ENCODE data around the gene NTRK2.
"Not testable (repeated sequence)": the region's sequence is repeated elsewhere in the genome, so short reads cannot be mapped to it uniquely, and the experiment has no call there.

Gene NTRK2

GRCh38 chr9:84858364-84858763 is 188.8 kb downstream of the NTRK2 start:
- no peak for DNase-seq

GRCh38 chr9:84860249-84861115 is 191.0 kb downstream of the NTRK2 start:
- no peak for DNase-seq

DNA sequence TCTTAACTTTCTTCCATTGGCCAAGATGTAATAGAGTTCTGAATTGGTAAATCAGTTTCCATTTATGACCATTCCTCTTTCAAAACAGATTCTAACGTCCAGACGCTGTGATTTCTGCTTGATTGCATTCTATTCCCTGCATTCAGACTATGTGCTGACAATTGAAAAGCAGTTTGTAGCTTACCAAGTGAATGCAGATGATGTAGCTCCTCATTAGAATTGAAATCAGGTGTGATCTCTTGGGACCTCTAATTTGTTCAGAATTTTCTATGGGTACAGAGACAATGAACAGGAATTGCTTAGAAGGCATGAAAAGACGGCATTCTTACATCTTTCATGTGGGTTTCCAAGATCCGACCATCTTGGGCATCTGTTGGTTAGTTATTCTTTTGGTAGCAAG is 191.9 kb downstream of the NTRK2 start:
- DNase-seq: no peak

DNA sequence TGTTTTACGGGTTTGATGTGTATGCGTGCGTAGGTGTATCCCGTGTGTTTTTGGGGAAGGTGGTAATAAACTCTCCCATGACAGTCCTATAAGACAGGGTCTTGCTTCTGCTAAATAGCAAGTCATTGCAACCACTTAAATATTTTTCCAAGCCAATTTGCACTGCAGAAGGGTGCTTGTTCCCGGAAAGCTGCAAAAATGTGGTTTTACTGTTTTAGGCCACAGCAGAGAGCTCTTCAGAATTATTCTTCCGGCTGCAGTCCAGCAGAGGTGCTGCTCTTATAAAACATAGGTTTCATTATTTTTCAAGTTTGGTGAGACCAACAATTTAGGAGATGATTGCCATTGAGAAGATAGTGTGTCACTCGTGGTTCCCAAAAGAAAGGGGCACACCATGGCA is 192.8 kb downstream of the NTRK2 start:
- no peak for DNase-seq

DNA sequence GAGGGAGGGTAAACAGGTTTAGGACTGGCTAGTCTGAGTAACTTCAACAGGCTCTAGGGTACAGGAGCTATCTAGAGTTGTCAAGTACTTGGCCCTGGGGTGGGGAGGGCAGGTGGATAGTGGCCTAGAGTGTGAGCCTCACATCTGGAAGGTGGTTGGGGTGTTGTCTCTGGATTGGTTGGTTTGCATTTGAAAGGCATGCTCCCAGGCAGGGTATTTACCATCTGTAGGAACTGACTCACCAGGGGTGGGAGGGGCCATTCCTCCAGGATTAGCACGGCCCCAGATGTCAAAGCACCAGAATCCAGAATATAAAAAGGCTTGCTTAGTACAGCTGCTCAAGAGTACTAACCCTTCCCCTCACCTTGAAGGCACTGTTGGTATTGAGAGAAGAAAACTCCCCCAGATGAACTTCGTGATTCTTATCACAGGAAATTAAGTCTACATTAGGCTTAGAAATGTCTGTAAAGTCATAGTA is 193.3 kb downstream of the NTRK2 start:
- DNase-seq: no peak

DNA sequence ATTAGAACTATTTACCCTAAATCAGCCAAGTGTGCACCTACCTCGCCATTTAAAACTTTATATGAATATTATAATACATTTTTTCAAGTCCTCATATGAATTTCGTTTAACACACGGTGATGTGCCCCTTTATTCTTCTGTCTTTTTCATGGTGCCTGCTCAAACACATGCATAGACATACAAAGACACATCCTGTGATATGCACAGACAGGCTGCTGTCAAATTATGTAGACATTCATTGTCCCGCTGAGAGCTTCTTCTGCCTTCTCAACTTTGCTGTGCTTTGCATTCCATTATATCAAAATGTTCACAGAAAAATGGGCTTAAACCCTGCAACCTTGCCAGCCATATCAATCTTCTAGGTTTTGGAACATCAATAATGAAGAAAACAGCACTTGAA is 193.8 kb downstream of the NTRK2 start:
- no peak for DNase-seq

DNA sequence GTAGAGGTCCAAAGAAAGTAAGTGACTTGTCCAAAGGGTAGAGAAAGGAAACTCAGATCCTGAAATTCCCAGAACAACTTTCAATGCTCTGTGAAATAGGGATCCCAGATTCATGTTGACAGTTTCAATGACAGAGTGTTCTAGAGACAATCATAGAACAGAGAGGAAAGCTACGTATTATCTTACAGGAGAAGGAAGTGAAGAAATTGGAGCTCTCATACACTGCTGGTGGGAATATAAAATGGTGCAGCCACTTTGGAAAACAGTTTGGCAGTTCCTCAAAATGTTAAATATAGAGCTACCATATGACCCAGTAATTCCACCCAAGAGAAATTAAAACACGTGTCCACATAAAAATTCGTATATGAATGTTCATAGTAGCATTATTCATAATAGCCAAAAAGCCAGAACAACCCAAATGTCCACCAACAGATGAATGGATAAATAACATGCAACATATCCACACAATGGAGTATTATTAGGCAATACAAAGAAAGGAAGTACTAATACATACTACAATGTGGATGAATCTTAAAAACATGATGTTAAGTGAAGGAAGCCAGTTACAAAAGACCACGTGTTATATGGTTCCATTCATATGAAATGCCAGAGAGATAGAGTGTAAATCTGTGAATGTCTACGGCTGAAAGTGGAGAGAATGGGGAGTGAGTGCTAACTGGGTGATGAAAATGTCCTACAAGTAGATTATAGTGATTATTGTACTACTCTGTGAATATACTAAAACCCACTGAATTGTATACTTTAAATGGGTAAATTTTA is 197.1 kb downstream of the NTRK2 start:
- no peak for DNase-seq

DNA sequence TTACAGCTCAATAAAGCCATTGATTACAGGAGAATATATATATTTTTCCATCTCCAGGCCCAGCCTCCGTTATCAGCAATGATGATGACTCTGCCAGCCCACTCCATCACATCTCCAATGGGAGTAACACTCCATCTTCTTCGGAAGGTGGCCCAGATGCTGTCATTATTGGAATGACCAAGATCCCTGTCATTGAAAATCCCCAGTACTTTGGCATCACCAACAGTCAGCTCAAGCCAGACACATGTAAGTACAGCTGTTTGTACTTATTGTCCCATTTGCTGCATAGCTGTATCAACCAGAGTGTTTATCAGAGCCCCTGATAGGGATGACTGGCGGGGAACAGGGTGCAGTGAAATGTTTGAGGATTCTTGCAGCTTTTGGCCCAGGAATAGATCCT is 197.7 kb downstream of the NTRK2 start:
- DNase-seq: no peak

DNA sequence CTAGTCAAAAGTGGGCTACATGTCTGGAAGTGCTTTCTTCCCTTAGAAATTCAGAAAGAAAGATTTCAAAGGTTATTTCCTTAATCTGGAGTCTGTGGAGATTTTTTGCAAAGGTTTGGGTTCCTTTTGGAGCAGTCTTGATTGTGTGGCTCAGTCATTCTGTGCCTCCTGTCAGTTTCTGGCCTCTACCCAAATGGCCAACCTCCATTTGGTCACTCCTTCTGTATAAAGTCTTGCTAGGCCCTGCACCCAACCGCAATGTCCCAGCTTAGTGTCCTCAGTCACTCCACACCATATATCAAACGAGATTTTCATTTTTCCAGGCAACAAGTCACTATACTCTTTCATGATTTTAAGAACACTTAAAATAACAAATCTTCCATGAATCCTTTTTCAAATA is 199.6 kb downstream of the NTRK2 start:
- no peak for DNase-seq

DNA sequence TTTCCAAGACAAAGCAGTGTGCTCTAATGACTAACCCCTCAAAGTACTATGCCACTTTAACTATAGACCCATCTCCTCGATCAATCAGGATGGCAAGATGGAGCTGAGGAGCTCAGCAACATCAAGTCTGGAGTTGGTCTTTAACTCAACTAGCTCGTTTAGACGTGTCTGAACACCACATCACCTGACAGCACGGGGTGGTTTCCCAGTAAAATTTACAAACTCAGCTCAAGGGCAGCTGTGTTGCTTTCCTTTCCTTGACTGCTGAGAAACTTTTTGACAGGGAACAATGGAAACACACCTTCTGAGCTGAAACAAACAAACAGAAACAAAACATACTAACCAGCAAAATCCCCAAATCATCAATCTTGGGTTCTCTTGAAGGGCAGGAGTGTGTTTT is 202.5 kb downstream of the NTRK2 start:
- no peak for DNase-seq

DNA sequence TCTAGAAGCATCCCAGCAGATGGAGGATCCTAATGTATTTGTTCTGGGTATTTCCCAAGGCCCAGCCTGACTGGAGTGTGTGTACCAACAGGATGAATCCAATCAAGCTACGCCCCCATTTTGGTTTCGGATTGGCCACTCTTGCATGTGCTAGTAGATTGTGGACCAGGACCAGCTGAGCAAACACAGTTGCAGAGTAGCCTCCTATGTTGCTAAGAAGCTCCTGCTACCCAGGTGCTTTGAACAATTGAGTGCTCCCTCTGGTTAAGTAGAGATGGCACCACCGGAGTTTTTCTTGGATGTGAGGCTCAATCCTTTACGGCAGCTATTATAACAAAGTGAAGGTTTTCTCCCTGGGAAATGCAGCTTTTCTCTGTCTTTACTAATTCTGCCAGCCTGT is 204.5 kb downstream of the NTRK2 start:
- DNase-seq: no peak

- no peak for DNase-seq
Observed at GRCh38 chr9:84874596-84874995, 205.1 kb downstream of the NTRK2 start.

DNA sequence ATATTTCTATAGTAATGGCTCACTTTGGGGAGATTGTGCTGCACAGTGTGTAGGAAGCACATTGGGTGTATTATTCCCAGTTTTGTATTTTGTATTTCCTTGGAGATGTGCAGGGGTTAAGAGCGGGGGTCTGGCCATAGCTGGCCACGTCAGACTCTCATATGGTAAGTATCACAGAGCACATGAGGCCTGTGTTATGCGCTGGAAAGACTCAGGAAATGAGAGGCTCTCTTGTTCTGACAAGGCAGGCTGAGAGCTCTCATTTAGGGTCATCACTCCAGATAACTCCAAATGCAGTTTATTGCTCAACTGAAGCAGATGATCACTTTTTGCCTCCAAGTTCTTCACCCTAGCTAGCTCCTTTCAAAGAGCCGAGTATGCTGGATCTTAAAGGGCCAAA is 205.7 kb downstream of the NTRK2 start:
- DNase-seq: no peak

DNA sequence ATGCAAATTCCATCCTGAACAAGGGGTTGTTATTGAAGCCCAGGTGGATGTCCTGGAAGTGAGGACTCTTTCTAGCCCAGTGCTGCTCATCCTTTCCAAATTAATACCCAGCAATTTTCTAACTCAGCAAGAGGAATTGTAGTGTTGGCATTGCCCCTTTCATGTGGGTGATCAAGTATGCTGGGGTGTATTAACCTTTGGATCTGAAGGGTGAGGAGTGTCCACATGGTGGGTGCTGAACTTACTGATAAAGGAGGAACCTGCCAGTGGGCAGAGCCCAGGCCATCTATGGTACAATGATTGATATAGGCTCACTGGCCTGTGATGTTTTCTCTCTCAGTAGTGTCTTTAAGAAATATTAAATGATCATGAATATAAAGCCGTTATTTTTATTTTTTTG is 210.1 kb downstream of the NTRK2 start:
- DNase-seq: no peak

DNA sequence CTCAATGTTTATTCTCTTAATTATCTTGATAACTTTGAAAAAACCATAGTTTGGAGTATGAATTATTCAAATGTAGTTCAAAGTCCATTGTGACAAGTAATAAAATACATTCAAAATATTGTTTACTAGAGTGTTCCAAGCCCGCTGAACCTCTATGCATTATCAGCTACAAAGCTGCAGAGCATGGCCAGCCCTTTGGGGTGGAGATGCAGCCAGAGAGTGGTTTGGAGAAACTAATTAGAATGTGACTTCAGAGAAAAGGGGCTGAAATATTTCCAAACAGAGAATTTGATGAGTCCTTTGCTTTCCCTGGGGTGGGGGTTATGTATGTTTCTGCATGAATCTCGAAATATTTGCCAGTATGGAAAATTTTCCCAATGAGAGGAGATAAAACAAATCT is 211.3 kb downstream of the NTRK2 start:
- no peak for DNase-seq

GRCh38 chr9:84886866-84887265 is 217.3 kb downstream of the NTRK2 start:
- no peak for DNase-seq

GRCh38 chr9:84891924-84892323 is 222.4 kb downstream of the NTRK2 start:
- DNase-seq: no peak

DNA sequence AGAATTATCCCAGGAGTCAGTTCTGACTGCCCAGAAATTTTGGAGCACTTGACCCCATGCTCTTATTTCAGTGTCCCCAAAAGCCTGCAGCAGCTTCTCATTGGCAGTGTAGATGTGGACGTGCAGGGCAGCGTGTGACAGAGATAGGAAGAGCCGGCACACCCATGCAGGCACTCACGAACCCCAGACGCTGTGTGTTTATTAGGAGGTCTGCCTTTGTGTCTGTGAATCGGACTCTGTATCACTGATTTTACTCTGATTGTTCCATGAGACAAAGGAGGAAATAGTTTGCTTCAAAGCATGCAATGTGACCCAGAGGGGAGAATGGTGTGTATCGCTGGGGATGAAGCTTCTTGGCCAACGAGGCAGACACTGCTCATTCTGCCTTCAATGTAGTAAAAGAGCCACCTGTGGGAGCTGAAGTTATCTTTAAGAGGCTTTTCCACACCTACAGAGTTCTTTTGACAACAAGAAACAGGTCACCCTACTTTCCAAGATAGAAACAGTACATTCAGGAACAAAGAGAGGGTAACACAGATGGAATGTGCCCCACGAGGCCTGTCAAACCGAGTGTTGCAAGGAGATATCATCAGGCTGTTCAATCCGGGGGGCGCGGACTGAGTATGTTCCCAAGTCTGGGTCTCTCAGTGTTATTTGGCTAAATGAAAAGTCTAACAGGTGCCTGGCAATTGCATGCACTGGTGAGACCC is 224.0 kb downstream of the NTRK2 start:
- no peak for DNase-seq

- no peak for DNase-seq
Observed at GRCh38 chr9:84894859-84895258, 225.3 kb downstream of the NTRK2 start.

- no peak for DNase-seq
Observed at GRCh38 chr9:84897362-84898094, 228.0 kb downstream of the NTRK2 start.

- no peak for DNase-seq
Observed at GRCh38 chr9:84898188-84898587, 228.7 kb downstream of the NTRK2 start.

GRCh38 chr9:84898618-84899017 is 229.1 kb downstream of the NTRK2 start:
- not testable (repeated sequence) for DNase-seq

DNA sequence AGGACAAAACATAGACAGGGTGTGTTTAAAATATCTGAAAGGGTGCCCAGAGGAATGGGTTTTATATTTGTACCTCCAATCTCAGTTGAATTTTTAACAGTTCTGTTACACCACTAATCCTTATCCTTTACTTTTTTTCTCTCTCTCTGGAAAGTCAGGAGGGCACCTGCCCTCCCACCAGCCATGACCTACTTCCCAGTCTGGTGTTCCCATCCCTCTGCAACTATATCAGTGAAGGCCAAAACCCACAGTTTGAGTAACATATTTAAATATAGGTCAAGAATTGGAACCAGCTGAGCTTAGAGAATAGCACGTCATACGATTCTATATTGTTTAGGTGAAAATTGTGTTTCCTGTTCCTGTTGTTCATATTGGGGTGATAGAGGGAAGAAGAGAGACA is 229.8 kb downstream of the NTRK2 start:
- DNase-seq: no peak

Data from CD4-positive, alpha-beta T cell treated with Interleukin-1 beta for 1 hour (primary cell).